OCI-LY1 (cell line): ENCODE data around the gene QKI.

Experiments
- EZH2 ChIP-seq: fragments of 200-600 bp; sonication (generic), shearing (Covaris generic); IDR thresholded peaks from 2 replicates; pipeline ENCODE4 v1.8.0; 2017; ENCODE audit warnings: borderline replicate concordance, mixed run types, mild to moderate bottlenecking, antibody characterized with exemption, low read length, moderate library complexity, mixed read lengths
- TF ChIP-seq, protein P1 (sequence below): fragments of 200-600 bp; sonication (generic), shearing (Covaris generic); IDR thresholded peaks from 2 replicates; pipeline ENCODE4 v1.5.1; 2017; ENCODE audit warnings: mild to moderate bottlenecking, antibody characterized with exemption, low read length, moderate library complexity, mixed read lengths

DNA sequence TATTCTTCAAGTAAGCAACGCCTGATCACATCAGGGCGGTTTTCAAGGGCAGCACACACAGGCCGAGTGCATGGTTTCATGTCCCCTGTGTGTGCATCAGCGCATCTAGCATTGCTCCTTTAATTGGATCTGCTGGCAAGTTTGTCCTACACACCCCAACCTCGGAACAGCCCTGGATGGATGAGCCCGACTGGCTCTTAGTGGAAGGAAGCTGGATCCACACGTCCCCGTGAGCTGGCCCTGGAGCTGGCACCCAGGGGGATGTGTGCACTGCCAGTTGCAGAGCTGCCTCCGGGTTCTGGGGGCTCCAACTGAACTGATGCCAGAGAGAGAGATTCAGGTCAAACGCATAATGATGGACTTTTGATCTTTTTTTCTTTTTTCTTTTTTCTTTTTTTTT, 39.2 kb upstream of the QKI start:
- TF ChIP-seq, protein P1, sequence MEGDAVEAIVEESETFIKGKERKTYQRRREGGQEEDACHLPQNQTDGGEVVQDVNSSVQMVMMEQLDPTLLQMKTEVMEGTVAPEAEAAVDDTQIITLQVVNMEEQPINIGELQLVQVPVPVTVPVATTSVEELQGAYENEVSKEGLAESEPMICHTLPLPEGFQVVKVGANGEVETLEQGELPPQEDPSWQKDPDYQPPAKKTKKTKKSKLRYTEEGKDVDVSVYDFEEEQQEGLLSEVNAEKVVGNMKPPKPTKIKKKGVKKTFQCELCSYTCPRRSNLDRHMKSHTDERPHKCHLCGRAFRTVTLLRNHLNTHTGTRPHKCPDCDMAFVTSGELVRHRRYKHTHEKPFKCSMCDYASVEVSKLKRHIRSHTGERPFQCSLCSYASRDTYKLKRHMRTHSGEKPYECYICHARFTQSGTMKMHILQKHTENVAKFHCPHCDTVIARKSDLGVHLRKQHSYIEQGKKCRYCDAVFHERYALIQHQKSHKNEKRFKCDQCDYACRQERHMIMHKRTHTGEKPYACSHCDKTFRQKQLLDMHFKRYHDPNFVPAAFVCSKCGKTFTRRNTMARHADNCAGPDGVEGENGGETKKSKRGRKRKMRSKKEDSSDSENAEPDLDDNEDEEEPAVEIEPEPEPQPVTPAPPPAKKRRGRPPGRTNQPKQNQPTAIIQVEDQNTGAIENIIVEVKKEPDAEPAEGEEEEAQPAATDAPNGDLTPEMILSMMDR = no peak
- TF ChIP-seq EZH2 = no peak
